K562 (cell line): ENCODE data around the gene TMEM184B. TPM values are rescaled to one million over a fixed set of nuclear protein-coding genes. Genes with fewer than 3 reads are reported as not detected.

ENCODE experiments used
- ATF2 ChIP-seq: sonication (generic); formaldehyde crosslinking; IDR thresholded peaks from 2 replicates; pipeline ENCODE4 v1.8.1; 2022; ENCODE audit warnings: missing genetic modification reagents
- CBFA2T3 ChIP-seq: fragments of 450-650 bp; IDR thresholded peaks from 2 replicates; pipeline ENCODE4 v1.6.1; 2017
- CBX8 ChIP-seq: fragments of 200-600 bp; sonication (generic); IDR thresholded peaks from 2 replicates; pipeline ENCODE4 v1.6.1; 2012; ENCODE audit warnings: borderline replicate concordance, mixed run types, low read depth, mild to moderate bottlenecking, moderate library complexity, mixed read lengths, low read length, control low read depth, inconsistent platforms; ENCODE audit not compliant: poor library complexity, severe bottlenecking; ENCODE audit errors: extremely low read depth
- ELF1 ChIP-seq: fragments of 200-800 bp; sonication (Bioruptor generic); IDR thresholded peaks from 2 replicates; pipeline ENCODE4 v1.6.1; 2016; ENCODE audit warnings: missing genetic modification characterization, missing compliant biosample characterization
- HES1 ChIP-seq: fragments of 450-650 bp; IDR thresholded peaks from 2 replicates; pipeline ENCODE4 v1.6.1; 2016; ENCODE audit warnings: low read depth, mild to moderate bottlenecking, moderate library complexity
- LCOR ChIP-seq: sonication (generic); formaldehyde crosslinking; IDR thresholded peaks from 2 replicates; pipeline ENCODE4 v1.8.0; 2022; ENCODE audit warnings: mild to moderate bottlenecking, missing genetic modification reagents
- MCM5 ChIP-seq: fragments of 450-650 bp; IDR thresholded peaks from 2 replicates; pipeline ENCODE4 v1.6.1; 2016; ENCODE audit warnings: low read depth
- NR2C2 ChIP-seq, 2 experiments: fragments of 200-800 bp in 1 of 2; sonication (Bioruptor generic) in 1 of 2; sonication (generic) in 1 of 2; formaldehyde crosslinking in 1 of 2; IDR thresholded peaks; 2 replicates each; pipeline versions ENCODE4 v1.6.1 to v1.8.0; 2016 to 2022; ENCODE audit warnings: mild to moderate bottlenecking in 1 of 2, missing compliant biosample characterization in 1 of 2, missing genetic modification characterization in 1 of 2, missing genetic modification reagents in 1 of 2
- NRF1 ChIP-seq, 2 experiments: fragments of 450-650 bp; IDR thresholded peaks in 1 of 2; conservative IDR thresholded peaks in 1 of 2; 2 replicates each; pipeline ENCODE4 v1.6.1; 2014; ENCODE audit warnings: mild to moderate bottlenecking in 2 of 2
- PATZ1 ChIP-seq: fragments of 250-450 bp; sonication (Bioruptor Pico); IDR thresholded peaks from 2 replicates; pipeline ENCODE4 v1.5.0; 2020; ENCODE audit warnings: mild to moderate bottlenecking, borderline replicate concordance
- SNIP1 ChIP-seq: fragments of 450-650 bp; IDR thresholded peaks from 2 replicates; pipeline ENCODE4 v1.7.1; 2017; ENCODE audit warnings: low read depth, mild to moderate bottlenecking
- SRSF7 ChIP-seq: fragments of 200-400 bp; formaldehyde crosslinking; optimal IDR thresholded peaks from 2 replicates; pipeline ENCODE3; 2017; ENCODE audit warnings: mild to moderate bottlenecking, low read depth, low read length
- THAP12 ChIP-seq: fragments of 250-450 bp; sonication (Bioruptor Pico); IDR thresholded peaks from 2 replicates; pipeline ENCODE4 v1.9.0; 2021; ENCODE audit warnings: mild to moderate bottlenecking, inconsistent platforms
- ZBTB12 ChIP-seq: fragments of 250-450 bp; sonication (Bioruptor Pico); IDR thresholded peaks from 2 replicates; pipeline ENCODE4 v1.4.0; 2020
- ZBTB9 ChIP-seq: fragments of 450-650 bp; formaldehyde crosslinking; IDR thresholded peaks from 2 replicates; pipeline ENCODE4 v1.4.0; 2020; ENCODE audit warnings: mild to moderate bottlenecking, moderate library complexity
- ZNF217 ChIP-seq: sonication (generic); formaldehyde crosslinking; IDR thresholded peaks from 2 replicates; pipeline ENCODE4 v1.8.0; 2022; ENCODE audit warnings: mild to moderate bottlenecking, missing genetic modification reagents
- ZNF584 ChIP-seq: fragments of 200-800 bp; sonication (Bioruptor generic); IDR thresholded peaks from 2 replicates; pipeline ENCODE4 v1.6.1; 2016; ENCODE audit warnings: low read depth, mild to moderate bottlenecking, missing genetic modification characterization, missing compliant biosample characterization
- polyA plus RNA-seq, 8 experiments: library from polyadenylated mRNA; depleted of rRNA in 4 of 8; stranded (reverse) in 5 of 8; unstranded in 3 of 8; fragments of >200 nt; fragmentation: Nextera tagmentation in 2 of 8; fragmentation: Illumina TruSeq in 1 of 8; extraction: Ambion mirVana in 2 of 8; extraction: Trizol in 1 of 8; gene quantifications; 2 replicates each; pipeline versions ENCODE4 v1.2.1 to v1.2.3, GENCODE V29; 2011 to 2014; ENCODE audit warnings: inconsistent platforms in 1 of 8, missing spikeins in 1 of 8
- total RNA-seq, 7 experiments: library from RNA; depleted of rRNA in 6 of 7; stranded (reverse); fragments of >200 nt in 6 of 7; fragmentation: Illumina TruSeq in 2 of 7; extraction: Trizol in 2 of 7; gene quantifications; 2 replicates each; pipeline versions ENCODE4 v1.2.1 to v1.2.3, GENCODE V29; 2011 to 2021; ENCODE audit warnings: low replicate concordance in 1 of 7

TMEM184B gene
- total and polyA plus RNA-seq, 9 of the 15 experiments (the other 6 are each of a cell fraction or from before 2014, with no cell fraction given) = 0.31 to 25.1 (median 6.2) TPM

- no peak for TF ChIP-seq MCM5
- TF ChIP-seq THAP12 (CRISPR knock-in tag) = no peak
- no peak for TF ChIP-seq CBFA2T3
- TF ChIP-seq ZBTB9 (CRISPR knock-in tag) = no peak
- TF ChIP-seq SRSF7 = no peak
- TF ChIP-seq ZNF217 = no peak
- TF ChIP-seq NRF1 (conservative IDR thresholded peaks at IDR 0.05 in 1 of 2, IDR thresholded peaks at IDR 0.05 in 1 of 2) = peak; percentile 60; a peak in 3 of 4 replicates
- no peak for TF ChIP-seq ATF2 (CRISPR knock-in tag)
- TF ChIP-seq ZNF584 (CRISPR knock-in tag) = no peak
- no peak for TF ChIP-seq ZBTB12 (CRISPR knock-in tag)
- TF ChIP-seq CBX8 = no peak
- peak; percentile 30; the same call in 1 of the 2 replicates for TF ChIP-seq ELF1 (tag)
- no peak for TF ChIP-seq HES1
- TF ChIP-seq PATZ1 (CRISPR knock-in tag) = no peak
- no peak for TF ChIP-seq SNIP1
- no peak for TF ChIP-seq NR2C2 (CRISPR knock-in tag; IDR thresholded peaks at IDR 0.05)
- no peak; the same call in 1 of the 2 replicates for TF ChIP-seq NR2C2 (tag; IDR thresholded peaks at IDR 0.05)
- no peak for TF ChIP-seq LCOR (CRISPR knock-in tag)
Measured at GRCh38 chr22:38201711-38202436, 70.9 kb downstream of the TMEM184B start, which contains the start of gene MAFF (continued).
